Ishikawa (cell line): ENCODE data around the gene OPHN1.

Source experiments
- CREB1 ChIP-seq: IDR thresholded peaks from 2 replicates; pipeline ENCODE4 v1.6.1; 2012; ENCODE audit warnings: low read depth
- EP300 ChIP-seq: IDR thresholded peaks from 2 replicates; pipeline ENCODE4 v1.6.1; 2012; ENCODE audit warnings: borderline replicate concordance
- FOXM1 ChIP-seq: IDR thresholded peaks from 2 replicates; pipeline ENCODE4 v1.6.1; 2012; ENCODE audit warnings: low read depth, borderline replicate concordance
- RAD21 ChIP-seq: IDR thresholded peaks from 2 replicates; pipeline ENCODE4 v1.6.1; 2012; ENCODE audit warnings: low read depth
- TAF1 ChIP-seq: IDR thresholded peaks from 2 replicates; pipeline ENCODE4 v1.6.1; 2012; ENCODE audit warnings: low read depth, mild to moderate bottlenecking
- TCF12 ChIP-seq: IDR thresholded peaks from 2 replicates; pipeline ENCODE4 v1.6.1; 2012; ENCODE audit warnings: low read depth
- YY1 ChIP-seq: IDR thresholded peaks from 2 replicates; pipeline ENCODE4 v1.6.1; 2012; ENCODE audit warnings: low read depth
- TF ChIP-seq, protein P1 (sequence below): IDR thresholded peaks from 2 replicates; pipeline ENCODE4 v1.6.1; 2012; ENCODE audit warnings: low read depth, mild to moderate bottlenecking

DNA sequence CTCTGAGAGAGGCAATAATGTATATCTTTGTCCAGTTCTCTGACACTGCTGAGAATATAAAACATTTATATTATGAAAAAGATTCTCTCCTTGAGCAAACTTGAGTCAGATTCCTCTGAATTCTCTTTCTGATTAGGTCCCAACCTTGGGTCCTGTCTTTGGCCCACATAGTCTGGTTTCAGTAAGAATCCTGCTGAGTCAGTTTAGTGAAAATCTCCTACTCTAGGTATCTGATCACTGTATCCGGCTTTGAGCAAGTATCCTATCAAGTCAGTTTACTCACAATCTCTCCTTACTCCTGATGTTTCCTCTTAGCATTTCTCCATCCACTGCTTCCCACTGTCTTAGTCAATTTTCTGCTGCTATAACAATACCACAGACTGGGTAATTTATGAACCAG is 253.9 kb downstream of the OPHN1 start:
- TF ChIP-seq EP300 (no peak), FOXM1 (no peak), RAD21 (no peak), TCF12 (no peak), CREB1 (no peak), YY1 (no peak), TAF1 (no peak)
- TF ChIP-seq, protein P1, sequence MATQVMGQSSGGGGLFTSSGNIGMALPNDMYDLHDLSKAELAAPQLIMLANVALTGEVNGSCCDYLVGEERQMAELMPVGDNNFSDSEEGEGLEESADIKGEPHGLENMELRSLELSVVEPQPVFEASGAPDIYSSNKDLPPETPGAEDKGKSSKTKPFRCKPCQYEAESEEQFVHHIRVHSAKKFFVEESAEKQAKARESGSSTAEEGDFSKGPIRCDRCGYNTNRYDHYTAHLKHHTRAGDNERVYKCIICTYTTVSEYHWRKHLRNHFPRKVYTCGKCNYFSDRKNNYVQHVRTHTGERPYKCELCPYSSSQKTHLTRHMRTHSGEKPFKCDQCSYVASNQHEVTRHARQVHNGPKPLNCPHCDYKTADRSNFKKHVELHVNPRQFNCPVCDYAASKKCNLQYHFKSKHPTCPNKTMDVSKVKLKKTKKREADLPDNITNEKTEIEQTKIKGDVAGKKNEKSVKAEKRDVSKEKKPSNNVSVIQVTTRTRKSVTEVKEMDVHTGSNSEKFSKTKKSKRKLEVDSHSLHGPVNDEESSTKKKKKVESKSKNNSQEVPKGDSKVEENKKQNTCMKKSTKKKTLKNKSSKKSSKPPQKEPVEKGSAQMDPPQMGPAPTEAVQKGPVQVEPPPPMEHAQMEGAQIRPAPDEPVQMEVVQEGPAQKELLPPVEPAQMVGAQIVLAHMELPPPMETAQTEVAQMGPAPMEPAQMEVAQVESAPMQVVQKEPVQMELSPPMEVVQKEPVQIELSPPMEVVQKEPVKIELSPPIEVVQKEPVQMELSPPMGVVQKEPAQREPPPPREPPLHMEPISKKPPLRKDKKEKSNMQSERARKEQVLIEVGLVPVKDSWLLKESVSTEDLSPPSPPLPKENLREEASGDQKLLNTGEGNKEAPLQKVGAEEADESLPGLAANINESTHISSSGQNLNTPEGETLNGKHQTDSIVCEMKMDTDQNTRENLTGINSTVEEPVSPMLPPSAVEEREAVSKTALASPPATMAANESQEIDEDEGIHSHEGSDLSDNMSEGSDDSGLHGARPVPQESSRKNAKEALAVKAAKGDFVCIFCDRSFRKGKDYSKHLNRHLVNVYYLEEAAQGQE: no peak
